Measurements from ENCODE around the gene PLOD3.

GRCh38 chr7:101222275-101222830 lies 5.0 kb upstream of the PLOD3 start:
- no peak for TF ChIP-seq CTCF (IDR thresholded peaks at IDR 0.05; ENCODE audit: borderline replicate concordance, extremely low read depth, low read length, poor library complexity, severe bottlenecking)
- TF ChIP-seq EZH2 (IDR thresholded peaks at IDR 0.05; ENCODE audit: borderline replicate concordance, low read depth, low read length, severe bottlenecking) = no peak
